NB4 (cell line): ENCODE data around the gene GNG2.

Source experiments
- DNase-seq: peaks from one replicate; pipeline ENCODE4 v3.0.0; 2010; ENCODE audit warnings: low read depth
- H3K4me3 ChIP-seq: one replicate; pipeline ENCODE4 v1.5.1; 2011; ENCODE audit warnings: mild to moderate bottlenecking, low read depth, low read length, moderate library complexity
- CTCF ChIP-seq: IDR thresholded peaks from one replicate; pipeline ENCODE4 v1.5.1; 2012; ENCODE audit warnings: low read depth, low read length
- MAX ChIP-seq: IDR thresholded peaks from 2 replicates; pipeline ENCODE4 v1.6.1; 2011; ENCODE audit warnings: low read depth, low read length
- MYC ChIP-seq: IDR thresholded peaks from 2 replicates; pipeline ENCODE4 v1.6.1; 2011; ENCODE audit warnings: low read depth, low read length
- POLR2A ChIP-seq: IDR thresholded peaks from 2 replicates; pipeline ENCODE4 v1.6.1; 2011; ENCODE audit warnings: mild to moderate bottlenecking; ENCODE audit not compliant: insufficient read length; ENCODE audit errors: extremely low read depth

Gene GNG2

GRCh38 chr14:51872396-51872795, 12.0 kb downstream of the GNG2 start:
- TF ChIP-seq CTCF, result no peak
- no peak for TF ChIP-seq MYC
- no peak for TF ChIP-seq POLR2A
- no peak for TF ChIP-seq MAX
- no peak overlapping the region for H3K4me3 ChIP-seq
- no peak for DNase-seq

- DNase-seq, result peak; percentile 67
- no peak for TF ChIP-seq MYC
- no peak for TF ChIP-seq POLR2A
- TF ChIP-seq CTCF, result no peak
- no peak overlapping the region for H3K4me3 ChIP-seq
Measured at GRCh38 chr14:51873221-51873893, 12.9 kb downstream of the GNG2 start.

- no peak for DNase-seq
- no peak for TF ChIP-seq CTCF
- TF ChIP-seq MAX, result no peak
- TF ChIP-seq POLR2A, result no peak
- no peak for TF ChIP-seq MYC
- no peak overlapping the region for H3K4me3 ChIP-seq
Measured at GRCh38 chr14:51877810-51878209, 17.4 kb downstream of the GNG2 start.

- DNase-seq, result no peak
- TF ChIP-seq MAX, result no peak
- TF ChIP-seq CTCF, result no peak
- no peak for TF ChIP-seq MYC
- no peak for TF ChIP-seq POLR2A
Measured at GRCh38 chr14:51879170-51879569, 18.8 kb downstream of the GNG2 start.

GRCh38 chr14:51880835-51881580, 20.6 kb downstream of the GNG2 start:
- DNase-seq, result no peak
- no peak overlapping the region for H3K4me3 ChIP-seq
- TF ChIP-seq POLR2A (no peak), MYC (no peak), MAX (no peak), CTCF (no peak)

More at GRCh38 chr14:51879170-51879569, 18.8 kb downstream of the GNG2 start:
- H3K4me3 ChIP-seq, result no peak overlapping the region
